GM19452 (cell line): ENCODE measurements around the gene XDH.

Source experiments
- ATAC-seq: cut with Tn5 transposase; IDR thresholded peaks from one replicate; pipeline ENCODE4 v1.9.1; 2021; ENCODE audit not compliant: unreplicated experiment

XDH gene

GRCh38 chr2:31404302-31404701 is 10.2 kb downstream of the XDH start:
- ATAC-seq: no peak

GRCh38 chr2:31402388-31402787 is 12.2 kb downstream of the XDH start:
- no peak for ATAC-seq

- no peak for ATAC-seq
Observed at GRCh38 chr2:31401580-31401979, 13.0 kb downstream of the XDH start.

- ATAC-seq: no peak
Observed at GRCh38 chr2:31398881-31399280, 15.7 kb downstream of the XDH start.

GRCh38 chr2:31397094-31397493 is 17.4 kb downstream of the XDH start:
- no peak for ATAC-seq

- no peak for ATAC-seq
Observed at GRCh38 chr2:31390324-31390723, 24.2 kb downstream of the XDH start.

- no peak for ATAC-seq
Observed at GRCh38 chr2:31388736-31389135, 25.8 kb downstream of the XDH start.

GRCh38 chr2:31387850-31388249 is 26.7 kb downstream of the XDH start:
- no peak for ATAC-seq

GRCh38 chr2:31386648-31387047 is 27.9 kb downstream of the XDH start:
- ATAC-seq: no peak

GRCh38 chr2:31386172-31386571 is 28.4 kb downstream of the XDH start:
- no peak for ATAC-seq

- no peak for ATAC-seq
Observed at GRCh38 chr2:31384771-31385276, 29.7 kb downstream of the XDH start.

- ATAC-seq: no peak
Observed at GRCh38 chr2:31384351-31384750, 30.2 kb downstream of the XDH start.

GRCh38 chr2:31383471-31384153 is 30.9 kb downstream of the XDH start:
- ATAC-seq: no peak

GRCh38 chr2:31382452-31383120 is 32.0 kb downstream of the XDH start:
- ATAC-seq: no peak

GRCh38 chr2:31381601-31382000 is 32.9 kb downstream of the XDH start:
- ATAC-seq: no peak

GRCh38 chr2:31380243-31380642 is 34.3 kb downstream of the XDH start:
- no peak for ATAC-seq

- ATAC-seq: no peak
Observed at GRCh38 chr2:31379747-31380146, 34.8 kb downstream of the XDH start.

- no peak for ATAC-seq
Observed at GRCh38 chr2:31378791-31379501, 35.6 kb downstream of the XDH start.

GRCh38 chr2:31378389-31378788 is 36.2 kb downstream of the XDH start:
- no peak for ATAC-seq

- no peak for ATAC-seq
Observed at GRCh38 chr2:31373127-31373526, 41.4 kb downstream of the XDH start.

- ATAC-seq: no peak
Observed at GRCh38 chr2:31372097-31372496, 42.4 kb downstream of the XDH start.

GRCh38 chr2:31371691-31372090 is 42.9 kb downstream of the XDH start:
- no peak for ATAC-seq
